ENCODE measurements around the gene B3GNT8. TPM values are rescaled to one million over a fixed set of nuclear protein-coding genes. Genes with fewer than 3 reads are reported as not detected.

Gene B3GNT8
- total and polyA plus RNA-seq, 9 of the 15 experiments (the other 6 are each of a cell fraction or from before 2014, with no cell fraction given) = 0.11 to 2.9 (median 0.65) TPM; not detected in 2

- no peak for TF ChIP-seq KDM2B (CRISPR knock-in tag; IDR thresholded peaks at IDR 0.05)
- TF ChIP-seq RCOR1 (IDR thresholded peaks at IDR 0.05; ENCODE audit: borderline replicate concordance in 1 of 2, low read depth in 2 of 2, low read length in 2 of 2) = peak in 1 of 2 experiments; percentile 48; a peak in 2 of 4 replicates
- peak; percentile 51; the same call in 1 of the 2 replicates for TF ChIP-seq CC2D1A (IDR thresholded peaks at IDR 0.05)
- no peak for TF ChIP-seq ZNF277 (CRISPR knock-in tag; IDR thresholded peaks at IDR 0.05; ENCODE audit: borderline replicate concordance)
- no peak for TF ChIP-seq RNF219 (CRISPR knock-in tag; IDR thresholded peaks at IDR 0.05)
- peak; percentile 77 for TF ChIP-seq ZNF766 (CRISPR knock-in tag; conservative IDR thresholded peaks at IDR 0.05)
- no peak for TF ChIP-seq ZNF778 (CRISPR knock-in tag; IDR thresholded peaks at IDR 0.05)
- TF ChIP-seq MAZ (CRISPR knock-in tag; conservative IDR thresholded peaks at IDR 0.05 in 1 of 2, IDR thresholded peaks at IDR 0.05 in 1 of 2) = no peak; a peak in 2 of 4 replicates
- TF ChIP-seq NFYB (IDR thresholded peaks at IDR 0.05; ENCODE audit: extremely low read depth, insufficient read length) = no peak
- no peak for TF ChIP-seq NCOA6 (IDR thresholded peaks at IDR 0.05)
- TF ChIP-seq RBM14 (IDR thresholded peaks at IDR 0.05; ENCODE audit: borderline replicate concordance, insufficient read depth, low read depth, low read length) = no peak
- peak; percentile 58; the same call in 1 of the 2 replicates for TF ChIP-seq ZC3H8 (IDR thresholded peaks at IDR 0.05)
- no peak for TF ChIP-seq COPS2 (conservative IDR thresholded peaks at IDR 0.05)
- peak; percentile 67; the same call in 1 of the 2 replicates for TF ChIP-seq TOE1 (IDR thresholded peaks at IDR 0.05; ENCODE audit: borderline replicate concordance)
- TF ChIP-seq TOE1 (CRISPR knock-in tag; IDR thresholded peaks at IDR 0.05; ENCODE audit: borderline replicate concordance, low read depth) = no peak
- no peak for TF ChIP-seq DLX4 (CRISPR knock-in tag; IDR thresholded peaks at IDR 0.05)
- TF ChIP-seq FUS (optimal IDR thresholded peaks at IDR 0.05; ENCODE audit: low read depth, low read length) = no peak
- peak; percentile 6; the same call in 1 of the 2 replicates for TF ChIP-seq POLR2G (IDR thresholded peaks at IDR 0.05; ENCODE audit: low read depth, low read length)
- no peak for TF ChIP-seq SRSF3 (IDR thresholded peaks at IDR 0.05; ENCODE audit: insufficient read depth, low read length)
- 0 out of 2 replicates have a peak, but pooled peaks have one; percentile 66 for TF ChIP-seq MIER1 (IDR thresholded peaks at IDR 0.05; ENCODE audit: low read depth)
- no peak for TF ChIP-seq RFX7 (CRISPR knock-in tag; IDR thresholded peaks at IDR 0.05)
- no peak for TF ChIP-seq NR2F6 (CRISPR knock-in tag; IDR thresholded peaks at IDR 0.05)
- no peak for TF ChIP-seq SAP30 (IDR thresholded peaks at IDR 0.05; ENCODE audit: borderline replicate concordance, insufficient read depth, low read depth, low read length, poor library complexity, severe bottlenecking)
- no peak for TF ChIP-seq TEAD4 (IDR thresholded peaks at IDR 0.05; ENCODE audit: low read length)
- TF ChIP-seq TEAD4 (CRISPR knock-in tag; IDR thresholded peaks at IDR 0.05; ENCODE audit: borderline replicate concordance) = no peak
These were observed 690 bp upstream of the B3GNT8 start (continued) for GRCh38 chr19:41427647-41428480.

Data from K562 (cell line).